GM11168 (cell line): ENCODE data around the gene ZNF391.
"Not testable (repeated sequence)": the region's sequence is repeated elsewhere in the genome, so short reads cannot be mapped to it uniquely, and the experiment has no call there.

Experiments
- in situ Hi-C: fragments of 300-500 bp; cut with MboI; formaldehyde crosslinking; loops from one replicate; pipeline ENCODE4 v1.12.0; 2022; ENCODE audit warnings: low sequenced_read_pairs; ENCODE audit not compliant: unreplicated experiment

Gene ZNF391

DNA sequence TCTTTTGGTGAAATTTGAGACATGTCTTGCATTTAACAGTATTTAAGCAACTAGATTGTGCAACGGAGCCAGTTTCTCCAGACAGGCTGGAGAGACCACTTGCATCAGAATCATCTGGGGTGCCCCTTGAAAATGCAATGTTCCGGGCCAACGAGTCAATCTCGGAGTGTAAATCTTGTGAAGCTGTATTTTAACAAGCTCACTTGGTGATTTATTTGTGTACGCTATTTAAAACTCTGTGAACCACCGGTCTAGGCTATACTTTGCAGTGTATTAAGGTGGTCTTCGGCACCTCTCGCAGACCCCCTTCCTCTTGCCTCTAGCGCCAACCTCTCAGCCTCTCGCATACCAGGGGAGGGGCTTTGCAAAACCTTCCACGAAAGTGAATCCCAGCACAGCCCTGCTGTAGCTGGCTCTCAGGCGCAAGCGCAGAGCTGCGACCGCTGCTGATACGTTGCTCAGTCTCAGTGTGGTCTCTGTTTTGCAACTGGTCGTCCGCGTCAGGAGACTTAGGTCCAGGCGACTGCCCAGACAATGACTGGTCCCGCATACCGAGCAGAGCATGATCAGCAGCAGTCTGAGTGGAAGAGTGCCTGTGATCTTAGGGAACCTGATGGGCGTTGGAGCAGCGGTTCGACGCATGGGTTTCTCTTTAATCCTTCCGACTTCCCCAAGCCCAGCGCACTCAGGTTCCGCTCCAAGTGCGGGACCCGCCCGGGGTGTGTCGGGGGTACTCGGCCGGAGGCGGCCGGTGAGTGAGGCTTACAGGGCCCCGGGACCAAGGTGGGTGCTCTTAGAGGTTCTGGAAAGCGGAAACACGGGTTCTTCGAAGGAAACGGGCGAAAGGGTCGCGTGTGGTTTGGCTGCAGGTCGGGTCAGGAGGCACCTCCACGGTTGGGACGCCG, at the start of gene ZNF391:
ZNF391 (plus strand) TSS at position 467 of the 905 bp plus-strand sequence. CDS start 11,612 bp downstream, outside the sequence.
- in situ Hi-C loops, result no loop called here

DNA sequence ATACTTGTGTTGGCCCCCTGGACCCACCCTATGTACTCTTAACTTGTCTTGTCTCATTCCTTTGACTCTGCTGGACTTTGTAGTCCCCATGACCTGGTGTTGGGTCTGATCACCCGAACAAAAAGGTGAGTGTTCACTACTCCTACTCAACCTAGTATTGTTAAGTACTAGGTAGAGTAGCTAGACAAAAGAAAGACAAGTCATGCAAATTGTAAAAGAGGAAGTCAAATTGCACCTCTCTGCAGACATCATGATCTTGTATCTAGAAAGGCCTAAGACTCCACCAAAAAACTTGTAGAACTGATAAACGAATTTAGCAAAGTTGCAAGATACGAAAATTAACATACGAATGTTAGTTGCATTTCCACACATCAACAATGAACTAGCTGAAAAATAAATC, 35.7 kb upstream of the ZNF391 start:
- in situ Hi-C loops, result no loop called here

DNA sequence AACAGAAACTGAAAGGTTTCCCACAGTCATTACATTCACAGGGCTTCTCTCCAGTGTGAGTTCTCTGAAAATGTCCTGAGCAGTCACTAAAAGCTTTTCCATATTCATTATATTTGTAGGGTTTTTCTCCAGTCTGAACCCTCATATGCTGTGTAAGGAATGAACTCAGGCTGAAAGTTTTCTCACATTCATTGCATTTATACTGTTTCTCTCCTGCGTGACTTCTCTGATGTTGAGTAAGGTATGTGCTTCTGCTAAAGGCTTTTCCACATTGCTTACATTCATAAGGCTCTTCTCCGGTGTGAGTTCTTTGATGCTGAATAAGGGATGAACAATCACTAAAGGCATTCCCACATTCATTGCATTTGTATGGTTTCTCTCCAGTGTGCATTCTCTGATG, 29.8 kb upstream of the ZNF391 start:
- in situ Hi-C loops, result no loop called here

DNA sequence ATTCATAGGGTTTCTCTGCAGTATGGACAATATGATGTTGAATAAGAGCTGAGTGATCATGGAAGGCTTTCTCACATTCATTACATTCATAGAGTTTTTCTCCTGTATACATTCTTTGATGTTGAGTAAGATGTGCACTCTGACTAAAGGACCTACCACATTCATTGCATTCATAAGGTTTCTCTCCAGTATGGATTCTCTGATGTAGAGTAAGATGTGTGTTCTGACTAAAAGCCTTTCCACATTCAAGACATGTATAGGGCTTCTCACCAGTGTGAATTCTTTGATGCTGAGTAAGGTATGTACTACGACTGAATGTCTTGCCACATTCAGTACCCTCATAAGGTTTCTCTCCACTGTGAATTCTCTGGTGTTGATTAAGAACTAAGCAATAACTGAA, 29.3 kb upstream of the ZNF391 start:
- in situ Hi-C loops, result no loop called here

DNA sequence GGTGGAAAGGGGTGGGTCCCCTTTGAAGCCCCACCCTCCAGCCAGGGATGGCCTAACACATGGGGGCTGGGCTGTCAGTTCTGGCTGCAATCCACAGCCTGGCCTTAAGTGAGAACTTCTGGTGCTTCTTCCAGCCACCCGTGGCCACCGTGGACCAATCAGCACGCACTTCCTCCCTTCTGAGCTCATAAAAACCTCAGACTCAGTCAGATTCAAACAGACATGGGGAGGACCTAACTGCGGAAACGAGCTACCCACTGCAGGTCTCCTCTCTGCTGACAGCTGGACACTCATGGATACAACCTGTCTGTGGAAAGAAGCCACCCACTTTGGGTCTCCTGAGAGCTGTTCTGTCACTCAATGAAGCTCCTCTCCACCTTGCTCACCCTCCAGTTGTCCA, 20.4 kb upstream of the ZNF391 start:
- in situ Hi-C loops, result no loop called here

DNA sequence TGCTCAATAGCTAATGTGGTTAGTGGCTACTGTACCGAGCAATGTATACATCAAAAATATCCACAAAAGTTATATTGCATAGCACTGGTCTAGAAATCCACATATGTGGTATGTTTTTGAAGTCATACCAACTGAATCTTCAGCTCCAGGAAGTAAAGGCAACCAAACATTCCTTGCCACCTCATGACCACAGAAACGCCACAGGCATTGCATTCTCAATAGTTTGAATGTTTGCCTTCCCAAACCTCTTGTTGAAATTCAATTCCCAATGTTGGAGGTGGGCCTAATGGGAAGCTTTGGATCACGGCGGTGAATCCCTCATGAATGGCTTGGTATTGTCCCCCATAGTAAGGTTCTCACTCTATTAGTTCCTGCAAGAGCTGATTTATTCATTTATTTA, 18.2 kb upstream of the ZNF391 start:
- in situ Hi-C loops, result no loop called here

DNA sequence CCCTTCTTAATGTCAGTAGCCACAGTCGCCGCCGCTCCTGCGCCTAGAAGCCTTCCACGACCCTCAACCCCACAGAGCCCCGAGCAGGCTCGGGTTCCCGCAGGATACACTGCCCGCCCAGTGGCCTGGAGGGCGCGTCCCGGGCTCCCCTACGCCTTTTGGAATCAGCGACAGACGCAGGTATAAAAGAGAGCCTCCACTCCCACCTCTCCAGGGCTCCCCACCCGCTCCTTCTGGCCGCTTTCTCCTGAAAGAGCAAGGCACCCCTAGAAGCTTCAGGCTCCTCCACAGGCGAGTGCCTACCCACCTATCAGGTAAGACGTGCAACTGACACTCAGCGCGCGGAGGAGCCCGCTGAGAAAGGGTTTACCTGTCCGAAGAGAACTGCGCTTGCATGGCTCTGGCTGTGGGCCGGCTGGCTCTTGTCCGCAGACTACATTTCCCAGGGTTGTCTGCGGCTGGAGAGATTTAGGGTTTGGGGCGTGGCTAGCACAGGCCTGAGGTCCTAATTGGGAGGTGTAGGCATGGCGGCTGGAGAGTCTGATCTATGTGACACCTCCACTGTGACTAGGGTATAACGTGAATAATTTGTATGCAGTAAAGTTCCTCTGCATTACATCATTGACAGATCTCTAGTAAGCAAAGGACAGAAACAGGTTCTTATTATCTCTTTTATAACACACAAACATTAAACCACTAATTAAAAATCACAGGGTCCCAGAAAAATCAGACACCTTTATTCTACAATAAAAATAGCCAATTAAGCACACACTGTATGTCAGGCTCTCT, 13.5 kb upstream of the ZNF391 start:
- in situ Hi-C loops, result no loop called here

DNA sequence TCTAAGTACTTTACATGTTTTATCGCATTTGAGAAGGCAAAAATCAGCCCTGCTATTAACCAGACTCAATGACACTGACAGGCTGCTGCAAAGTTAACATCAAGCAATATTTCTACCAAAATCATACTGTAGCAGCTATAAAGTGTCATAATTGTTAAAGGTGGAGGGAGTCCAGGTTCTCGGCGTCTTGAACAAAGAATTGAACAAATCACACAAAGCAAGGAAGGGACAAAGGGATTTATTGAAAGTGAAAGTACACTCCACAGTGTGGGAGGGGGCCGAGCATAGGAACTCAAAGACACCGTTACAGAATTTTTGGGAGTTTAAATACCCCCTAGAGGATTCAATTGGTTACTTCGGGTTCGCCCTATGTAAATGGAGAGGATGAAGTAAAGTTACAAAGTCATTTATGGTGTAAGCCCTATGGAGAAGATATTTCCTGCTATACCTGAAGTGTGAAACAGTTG, 12.9 kb upstream of the ZNF391 start:
- in situ Hi-C loops, result no loop called here

DNA sequence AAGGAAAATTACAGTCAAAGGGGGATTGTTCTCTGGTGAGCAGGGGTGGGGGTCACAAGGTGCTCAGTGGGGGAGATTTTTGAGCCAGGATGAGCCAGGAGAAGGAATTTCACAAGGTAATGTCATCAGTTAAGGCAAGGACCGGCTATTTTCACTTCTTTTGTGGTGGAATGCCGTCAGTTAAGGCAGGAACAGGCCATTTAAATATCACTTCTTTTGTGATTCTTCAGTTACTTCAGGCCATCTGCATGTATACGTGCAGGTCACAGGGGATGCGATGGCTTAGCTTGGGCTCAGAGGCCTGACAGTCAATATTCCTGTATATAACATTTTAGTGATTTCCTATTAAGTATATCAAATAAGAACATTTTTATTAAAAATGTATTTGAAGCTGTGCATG, 10.2 kb upstream of the ZNF391 start:
- in situ Hi-C loops, result not testable (repeated sequence)

DNA sequence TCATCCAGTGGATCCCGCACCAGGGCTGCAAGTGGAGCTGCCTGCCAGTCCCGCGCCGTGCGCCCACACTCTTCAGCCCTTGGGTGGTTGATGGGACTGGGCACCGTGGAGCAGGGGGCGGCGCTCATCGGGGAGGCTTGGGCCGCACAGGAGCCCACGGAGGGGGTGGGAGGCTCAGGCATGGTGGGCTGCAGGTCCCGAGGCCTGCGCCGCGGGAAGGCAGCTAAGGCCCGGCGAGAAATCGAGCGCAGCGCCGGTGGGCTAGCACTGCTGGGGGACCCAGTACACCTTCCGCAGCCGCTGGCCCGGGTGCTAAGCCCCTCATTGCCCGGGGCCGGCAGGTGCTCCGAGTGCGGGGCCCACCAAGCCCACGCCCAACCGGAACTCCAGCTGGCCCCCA, 7.6 kb upstream of the ZNF391 start:
- in situ Hi-C loops, result not testable (repeated sequence)

DNA sequence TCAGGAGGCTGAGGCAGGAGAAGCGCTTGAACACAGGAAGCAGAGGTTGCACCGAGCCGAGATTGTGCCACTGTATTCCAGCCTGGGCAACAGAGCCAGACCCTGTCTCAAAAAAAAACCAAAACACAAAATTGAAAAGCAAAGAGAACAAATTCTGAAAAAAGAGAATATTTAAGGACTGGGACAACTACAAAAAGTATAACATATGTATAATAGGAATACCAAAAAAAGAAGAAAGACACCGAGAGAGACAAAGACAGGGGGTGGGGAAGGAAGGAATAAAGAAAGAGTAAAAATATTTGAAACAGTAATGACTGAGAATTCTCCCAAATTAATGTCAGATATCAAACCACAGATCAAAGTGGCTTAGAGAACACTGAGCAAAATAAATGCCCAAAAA, 5.5 kb upstream of the ZNF391 start:
- in situ Hi-C loops, result no loop called here

DNA sequence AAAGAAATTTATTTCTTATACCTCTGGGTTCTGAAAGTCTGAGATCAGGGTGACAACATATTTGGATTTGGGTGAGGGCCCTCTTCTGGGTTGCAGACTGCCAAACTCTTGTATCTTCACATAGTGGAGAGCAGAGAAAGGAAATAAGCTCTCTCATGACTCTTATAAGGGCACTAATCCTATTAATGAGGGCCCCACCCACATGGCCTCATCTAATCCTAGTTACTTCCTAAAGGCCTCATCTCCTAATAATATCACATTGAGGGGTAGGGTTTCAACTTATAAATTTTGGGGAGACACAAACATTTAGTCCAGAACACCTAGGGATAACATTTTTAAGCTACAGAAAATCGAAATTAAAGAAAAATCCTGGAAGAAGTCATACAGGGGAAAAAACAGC, 5.1 kb upstream of the ZNF391 start:
- in situ Hi-C loops, result no loop called here

DNA sequence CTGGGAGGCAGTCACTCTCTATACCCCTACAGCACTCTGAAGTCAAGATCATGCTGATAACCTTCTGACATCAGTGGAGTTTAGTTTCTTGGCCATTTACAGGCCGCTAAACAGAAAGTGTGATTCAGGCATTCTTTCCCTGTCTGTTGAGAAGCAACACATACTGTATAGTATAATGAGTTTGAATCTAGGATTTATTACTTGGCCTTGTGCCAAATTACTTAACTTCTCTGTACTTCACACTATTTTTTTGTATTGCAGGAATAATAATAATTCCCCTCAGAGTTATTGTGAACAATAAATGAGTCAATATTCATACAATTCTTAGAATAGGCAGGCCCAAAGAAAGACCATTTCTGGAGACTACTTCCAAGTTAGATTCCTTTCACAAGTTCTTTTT, 4.1 kb downstream of the ZNF391 start:
- in situ Hi-C loops, result no loop called here

DNA sequence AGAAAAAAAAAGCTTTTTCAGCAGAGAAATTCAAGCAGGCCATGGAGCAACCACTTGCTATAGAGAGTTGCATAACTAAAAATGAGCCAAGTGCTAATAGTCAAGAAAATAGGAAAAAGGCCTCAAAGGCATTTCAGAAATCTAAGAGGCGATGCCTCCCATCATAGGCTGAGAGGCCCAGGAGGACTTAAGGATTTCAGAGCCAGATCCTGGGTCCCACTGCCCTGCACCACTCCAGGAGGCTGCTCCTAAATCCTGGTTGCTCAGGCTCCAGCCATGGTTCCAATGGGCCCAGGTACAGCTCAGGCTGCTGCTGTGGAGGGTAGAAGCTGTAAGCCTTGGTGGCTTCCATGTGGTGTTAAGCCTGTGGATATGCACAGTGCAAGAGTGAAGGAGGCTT, 5.5 kb downstream of the ZNF391 start:
- in situ Hi-C loops, result no loop called here

DNA sequence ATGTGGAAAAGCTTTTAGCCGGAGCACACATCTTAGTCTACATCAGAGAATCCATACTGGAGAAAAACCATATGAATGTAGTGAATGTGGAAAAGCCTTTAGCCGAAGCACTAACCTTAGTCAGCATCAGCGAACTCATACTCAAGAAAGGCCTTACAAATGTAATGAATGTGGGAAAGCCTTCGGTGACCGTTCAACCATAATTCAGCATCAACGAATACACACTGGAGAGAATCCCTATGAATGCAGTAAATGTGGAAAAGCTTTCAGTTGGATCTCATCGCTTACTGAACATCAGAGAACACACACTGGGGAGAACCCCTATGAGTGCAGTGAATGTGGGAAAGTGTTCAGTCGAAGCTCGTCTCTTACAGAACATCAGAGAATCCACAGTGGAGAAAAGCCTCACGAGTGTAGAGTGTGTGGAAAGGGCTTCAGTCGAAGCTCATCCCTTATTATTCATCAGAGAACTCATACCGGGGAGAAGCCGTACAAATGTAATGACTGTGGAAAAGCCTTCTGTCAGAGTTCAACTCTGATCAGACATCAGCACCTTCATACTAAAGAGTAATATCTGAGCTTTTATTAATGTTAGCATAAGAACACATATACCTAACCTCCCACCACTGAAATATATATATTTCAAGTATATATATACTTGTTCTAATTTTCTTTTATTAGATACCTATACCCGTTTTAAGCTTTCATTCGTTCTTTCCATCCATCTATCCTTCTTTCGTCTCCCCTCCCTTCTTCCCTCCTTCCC, 12.5 kb downstream of the ZNF391 start:
- in situ Hi-C loops, result no loop called here

DNA sequence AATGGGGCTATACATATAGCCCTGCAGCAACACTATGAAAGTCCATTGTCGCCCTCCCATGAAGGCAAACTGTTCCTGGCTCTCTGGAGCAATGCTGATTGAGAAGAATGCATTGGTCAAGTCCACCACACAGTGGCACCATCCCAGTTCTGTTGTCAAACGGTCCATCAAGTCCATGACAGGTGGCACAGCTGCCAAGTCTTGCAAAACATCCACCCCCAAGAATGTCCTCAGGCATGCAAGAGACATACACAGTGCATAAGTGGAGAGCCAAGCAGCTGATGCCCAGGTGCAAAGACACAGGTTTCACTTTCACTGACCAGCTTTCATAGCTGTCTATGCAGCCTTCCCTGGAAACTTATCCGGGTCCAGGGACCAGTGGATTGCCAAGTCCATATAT, 17.5 kb downstream of the ZNF391 start:
- in situ Hi-C loops, result no loop called here

DNA sequence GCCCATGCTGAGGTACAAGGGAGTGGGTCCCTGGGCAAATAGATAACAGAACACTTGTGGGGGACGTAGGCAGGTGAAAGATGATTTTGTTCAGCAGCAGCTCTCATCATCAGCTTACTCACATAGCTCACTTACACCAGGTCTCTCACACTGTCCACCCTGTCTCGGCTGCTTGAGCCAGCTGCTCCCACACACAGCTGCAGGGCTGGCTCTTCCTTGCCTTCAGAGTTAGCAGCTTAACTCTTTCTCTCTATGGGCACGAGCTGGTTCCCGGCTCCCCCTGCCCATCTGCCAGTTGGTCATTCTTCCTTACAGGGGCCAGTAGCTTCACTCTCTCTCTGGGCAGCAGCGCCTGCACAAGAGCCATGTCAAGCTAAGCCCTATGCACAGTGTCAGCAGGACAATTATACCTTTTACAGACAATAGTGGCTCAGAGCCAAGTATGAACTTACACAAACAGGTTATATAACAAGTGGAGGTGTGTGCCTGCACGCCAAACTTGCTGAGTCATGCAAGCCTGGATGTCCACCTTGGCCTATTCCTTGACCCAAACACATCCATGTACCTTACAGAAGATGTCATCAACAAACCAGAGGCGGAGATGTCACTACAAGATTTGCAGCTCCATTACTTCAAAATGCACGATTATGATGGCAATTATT, 18.7 kb downstream of the ZNF391 start:
- in situ Hi-C loops, result no loop called here

DNA sequence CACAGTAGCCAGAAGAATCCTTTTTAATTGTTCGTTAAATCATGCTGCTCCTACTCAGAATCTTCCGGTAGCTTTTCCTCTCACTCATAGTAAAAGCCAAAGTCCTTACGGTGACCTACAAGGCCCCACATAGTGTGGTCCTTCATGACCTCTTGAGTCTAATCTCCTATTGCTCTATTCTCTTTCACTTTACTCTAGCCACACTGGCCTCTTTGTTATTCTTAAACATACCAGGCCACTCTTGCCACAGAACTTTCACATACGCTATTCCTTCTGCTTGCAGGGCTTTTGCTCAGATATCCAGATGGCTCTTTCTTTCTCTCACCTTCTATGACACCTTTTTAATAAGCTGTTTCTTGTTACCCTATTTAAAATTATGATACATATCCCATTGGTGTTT, 25.7 kb downstream of the ZNF391 start:
- in situ Hi-C loops, result no loop called here

DNA sequence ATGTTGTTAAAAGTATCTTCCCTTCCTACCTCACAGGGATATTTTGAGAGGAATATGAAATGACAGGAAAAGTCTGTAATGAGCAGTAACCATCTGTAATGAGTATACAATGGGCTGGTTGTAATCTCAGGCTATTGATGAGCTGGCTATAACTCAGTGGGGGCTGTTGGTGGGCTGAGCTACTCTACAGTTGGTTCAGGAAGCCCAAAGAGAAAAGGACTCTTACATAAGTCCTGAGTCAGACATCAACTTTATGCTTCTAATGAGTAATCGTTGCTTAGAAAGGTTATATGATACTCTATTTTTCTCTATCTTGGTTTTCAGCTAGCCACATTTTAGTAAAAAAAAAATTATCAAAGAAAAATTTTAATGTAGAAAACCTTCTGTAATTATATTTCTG, 26.4 kb downstream of the ZNF391 start:
- in situ Hi-C loops, result no loop called here

DNA sequence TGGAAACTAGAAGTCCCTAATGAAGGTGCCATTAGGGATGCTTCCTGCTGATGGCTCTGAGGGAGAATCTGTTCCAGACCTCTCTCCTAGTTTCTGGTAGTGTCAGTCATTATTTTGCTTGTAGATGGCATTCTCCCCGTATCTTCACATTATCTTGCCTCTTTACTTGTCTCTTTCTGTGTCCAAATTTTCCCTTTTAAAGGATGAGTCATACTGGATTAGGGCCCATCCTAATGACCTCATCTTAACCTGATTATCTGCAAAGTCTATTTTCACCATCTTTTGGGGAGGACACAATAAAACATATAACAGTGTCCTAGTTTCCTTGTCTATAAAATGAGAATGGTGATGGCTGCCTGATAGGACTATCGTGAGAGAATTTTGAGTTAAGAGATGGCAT, 27.3 kb downstream of the ZNF391 start:
- in situ Hi-C loops, result no loop called here
